Epidermal melanocyte (primary cell): ENCODE results near the gene LEP.
"Not testable (repeated sequence)": the region's sequence is repeated elsewhere in the genome, so short reads cannot be mapped to it uniquely, and the experiment has no call there.

Experiments used
- DNase-seq: peaks from one replicate; pipeline ENCODE4 v3.0.0; 2011; ENCODE audit warnings: low spot score; ENCODE audit not compliant: insufficient read length

Gene LEP

GRCh38 chr7:128271942-128272481 is 30.9 kb downstream of the LEP start:
- no peak for DNase-seq

GRCh38 chr7:128274246-128274883 is 33.3 kb downstream of the LEP start:
- no peak for DNase-seq

- no peak for DNase-seq
These were observed 34.0 kb downstream of the LEP start for GRCh38 chr7:128274884-128275603.

GRCh38 chr7:128275681-128276080 is 34.6 kb downstream of the LEP start:
- no peak for DNase-seq

- no peak for DNase-seq
These were observed 37.3 kb downstream of the LEP start for GRCh38 chr7:128278366-128278765.

GRCh38 chr7:128279124-128279713 is 38.1 kb downstream of the LEP start:
- DNase-seq: no peak

GRCh38 chr7:128280451-128280850 is 39.4 kb downstream of the LEP start:
- DNase-seq: not testable (repeated sequence)

- DNase-seq: no peak
These were observed 40.7 kb downstream of the LEP start for GRCh38 chr7:128281605-128282380.

GRCh38 chr7:128284102-128284501 is 43.0 kb downstream of the LEP start:
- DNase-seq: no peak

- DNase-seq: no peak
These were observed 46.5 kb downstream of the LEP start for GRCh38 chr7:128287556-128287955.

- not testable (repeated sequence) for DNase-seq
These were observed 56.9 kb downstream of the LEP start for GRCh38 chr7:128298004-128298403.

GRCh38 chr7:128299109-128299607 is 58.1 kb downstream of the LEP start:
- DNase-seq: no peak

GRCh38 chr7:128302139-128302538 is 61.1 kb downstream of the LEP start:
- no peak for DNase-seq

GRCh38 chr7:128303133-128303532 is 62.1 kb downstream of the LEP start:
- no peak for DNase-seq

GRCh38 chr7:128303643-128304042 is 62.6 kb downstream of the LEP start:
- no peak for DNase-seq

GRCh38 chr7:128304212-128304611 is 63.1 kb downstream of the LEP start:
- DNase-seq: no peak

- DNase-seq: no peak
These were observed 66.0 kb downstream of the LEP start for GRCh38 chr7:128307061-128307460.
